Inferior parietal cortex (tissue), 1 donor: ENCODE data around the gene NIN.
"Not testable (repeated sequence)": the region's sequence is repeated elsewhere in the genome, so short reads cannot be mapped to it uniquely, and the experiment has no call there.

Experiments used
- DNase-seq: peaks from one replicate; pipeline ENCODE4 v3.0.0-alpha.2; 2016; ENCODE audit errors: extremely low spot score

NIN gene

GRCh38 chr14:50816395-50817047 is 14.4 kb downstream of the NIN start:
- DNase-seq = no peak

DNA sequence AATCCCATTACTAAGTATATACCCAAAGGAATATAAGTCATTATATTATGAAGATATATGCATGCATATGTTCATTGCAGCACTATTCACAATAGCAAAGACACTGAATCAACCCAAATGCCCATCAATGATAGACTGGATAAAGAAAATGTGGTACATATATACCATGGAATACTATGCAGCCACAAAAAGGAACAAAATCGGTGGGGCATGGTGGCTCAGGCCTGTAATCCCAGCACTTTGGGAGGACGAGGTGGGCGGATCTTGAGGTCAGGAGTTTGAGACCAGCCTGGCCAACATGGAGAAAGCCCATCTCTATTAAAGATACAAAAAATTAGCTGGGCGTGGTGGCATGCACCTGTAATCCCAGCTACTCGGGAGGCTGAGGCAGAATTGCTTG is 15.4 kb downstream of the NIN start:
- not testable (repeated sequence) for DNase-seq

DNA sequence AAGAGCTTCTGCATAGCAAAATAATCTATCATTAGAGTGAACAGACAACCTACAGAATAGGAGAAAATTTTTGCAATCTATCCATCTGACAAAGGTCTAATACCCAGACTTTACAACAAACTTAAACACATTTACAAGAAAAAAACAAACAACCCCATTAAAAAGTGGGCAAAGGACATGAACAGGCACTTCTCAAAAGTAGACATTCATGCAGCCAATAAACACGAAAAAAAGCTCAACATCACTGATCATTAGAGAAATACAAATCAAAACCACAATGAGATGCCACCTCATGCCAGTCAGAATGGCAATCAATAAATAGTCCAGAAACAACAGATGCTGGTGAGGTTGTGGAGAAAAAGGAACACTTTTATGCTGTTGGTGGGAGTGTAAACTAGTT is 15.9 kb downstream of the NIN start:
- DNase-seq = not testable (repeated sequence)

GRCh38 chr14:50814161-50814560 is 16.8 kb downstream of the NIN start:
- DNase-seq = no peak

- no peak for DNase-seq
Measured at GRCh38 chr14:50813544-50813863, 17.5 kb downstream of the NIN start.

DNA sequence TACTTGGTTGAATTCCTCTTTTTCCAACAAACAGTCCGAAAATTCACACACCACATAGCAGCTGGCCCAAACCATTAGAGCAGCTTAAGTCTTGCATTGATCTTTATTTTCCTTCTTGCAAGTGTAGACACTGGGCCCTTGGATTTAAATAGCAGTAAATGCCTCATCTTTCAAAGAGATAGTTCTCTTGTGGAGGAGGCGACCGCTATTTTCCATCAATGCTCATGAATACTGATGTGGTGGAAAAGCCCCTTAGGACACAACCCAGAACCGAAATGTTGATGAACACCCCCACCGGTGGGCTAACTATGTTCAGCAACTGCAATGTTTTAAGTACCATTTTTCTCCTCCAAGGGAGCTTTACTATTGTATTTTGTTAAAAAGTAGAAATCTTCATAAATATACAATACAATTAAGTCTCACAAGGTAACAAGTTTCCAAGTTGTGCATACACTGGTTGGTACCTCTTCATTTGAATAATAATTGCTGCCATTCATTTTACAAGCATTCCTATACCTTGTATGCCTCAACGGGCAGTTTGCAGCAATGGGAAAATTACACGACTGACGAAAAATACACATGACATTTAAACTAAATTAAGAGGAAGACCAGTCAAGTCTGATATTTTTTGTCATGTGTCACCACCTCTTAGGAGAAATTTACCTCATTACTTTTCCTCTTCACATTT is 18.0 kb downstream of the NIN start:
- no peak for DNase-seq

- DNase-seq = no peak
Measured at GRCh38 chr14:50812180-50812579, 18.8 kb downstream of the NIN start.

DNA sequence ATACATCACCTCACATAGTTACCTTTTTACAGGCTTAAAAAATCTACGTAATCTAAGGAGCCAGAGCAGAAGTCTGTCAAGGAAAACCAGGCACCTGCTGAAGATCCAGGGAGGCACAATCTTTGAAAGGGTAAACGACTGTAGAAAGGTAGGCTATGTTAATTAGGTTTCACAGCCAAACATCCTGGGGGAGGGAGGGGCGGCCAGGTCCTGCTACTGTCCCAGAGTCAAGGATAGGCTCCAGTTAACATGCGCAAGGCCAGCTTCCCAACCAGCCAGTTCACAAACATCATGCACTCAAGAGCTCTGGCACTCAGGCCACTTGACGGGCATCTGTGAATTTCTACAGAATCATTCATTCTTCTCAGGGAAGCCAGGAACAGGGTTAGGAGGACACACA is 22.9 kb downstream of the NIN start:
- no peak for DNase-seq

GRCh38 chr14:50806241-50806933 is 24.6 kb downstream of the NIN start:
- DNase-seq = no peak

- no peak for DNase-seq
Measured at GRCh38 chr14:50805396-50805795, 25.6 kb downstream of the NIN start.

- no peak for DNase-seq
Measured at GRCh38 chr14:50804181-50804721, 26.7 kb downstream of the NIN start.

DNA sequence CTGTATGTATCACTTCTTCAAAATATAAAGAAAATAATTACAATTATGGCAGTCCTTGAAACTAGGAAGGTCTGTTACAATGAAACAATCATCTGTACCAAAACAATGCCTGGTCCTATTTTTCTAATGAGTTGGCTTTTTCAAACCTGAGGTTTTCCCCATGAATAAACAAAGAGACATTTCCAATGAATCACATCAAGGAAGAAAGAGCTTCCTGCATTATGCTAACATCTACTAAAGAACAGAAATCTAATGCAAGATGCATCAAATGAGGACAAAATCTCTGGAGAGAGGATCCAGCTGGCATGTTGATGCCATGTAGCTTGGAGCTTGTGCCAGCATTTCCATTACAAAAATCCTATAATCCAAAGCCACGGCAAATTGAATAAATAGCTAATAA is 29.3 kb downstream of the NIN start:
- no peak for DNase-seq

DNA sequence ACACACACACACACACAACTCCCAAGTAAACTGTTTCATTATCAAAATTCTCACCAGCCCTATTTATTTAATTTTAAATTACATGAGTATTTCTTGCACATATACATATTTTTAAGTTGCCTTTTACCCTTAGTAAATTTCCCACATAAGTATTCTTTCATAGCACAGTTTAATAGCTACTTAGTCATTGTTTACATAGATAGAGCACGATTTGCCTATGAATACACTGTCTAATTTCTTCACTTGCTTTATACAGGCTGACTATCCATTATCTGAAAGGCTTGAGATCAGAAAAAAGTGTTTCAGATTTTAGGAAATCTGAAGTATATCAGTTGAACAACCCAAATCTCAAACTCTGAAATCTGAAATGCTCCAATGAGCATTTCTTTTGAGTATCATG is 30.9 kb downstream of the NIN start:
- no peak for DNase-seq

DNA sequence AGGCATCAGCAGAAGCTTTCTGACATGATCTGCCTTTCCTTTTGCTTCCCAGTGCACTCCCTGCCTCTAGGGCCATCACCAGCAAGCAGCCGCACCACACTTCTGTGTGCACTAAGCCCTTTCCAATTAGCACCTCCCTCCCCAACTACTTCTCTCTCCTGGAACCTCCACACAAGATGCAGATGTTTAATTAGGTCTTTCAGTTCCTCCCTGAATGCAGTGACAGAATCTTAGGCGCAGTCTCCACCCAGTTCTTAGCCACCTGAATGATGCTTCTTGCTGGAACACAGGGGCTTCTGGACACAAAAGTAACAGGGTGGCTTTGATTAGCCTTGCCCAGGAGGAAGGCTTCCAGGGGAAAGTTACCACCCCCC is 32.9 kb downstream of the NIN start:
- DNase-seq = no peak

DNA sequence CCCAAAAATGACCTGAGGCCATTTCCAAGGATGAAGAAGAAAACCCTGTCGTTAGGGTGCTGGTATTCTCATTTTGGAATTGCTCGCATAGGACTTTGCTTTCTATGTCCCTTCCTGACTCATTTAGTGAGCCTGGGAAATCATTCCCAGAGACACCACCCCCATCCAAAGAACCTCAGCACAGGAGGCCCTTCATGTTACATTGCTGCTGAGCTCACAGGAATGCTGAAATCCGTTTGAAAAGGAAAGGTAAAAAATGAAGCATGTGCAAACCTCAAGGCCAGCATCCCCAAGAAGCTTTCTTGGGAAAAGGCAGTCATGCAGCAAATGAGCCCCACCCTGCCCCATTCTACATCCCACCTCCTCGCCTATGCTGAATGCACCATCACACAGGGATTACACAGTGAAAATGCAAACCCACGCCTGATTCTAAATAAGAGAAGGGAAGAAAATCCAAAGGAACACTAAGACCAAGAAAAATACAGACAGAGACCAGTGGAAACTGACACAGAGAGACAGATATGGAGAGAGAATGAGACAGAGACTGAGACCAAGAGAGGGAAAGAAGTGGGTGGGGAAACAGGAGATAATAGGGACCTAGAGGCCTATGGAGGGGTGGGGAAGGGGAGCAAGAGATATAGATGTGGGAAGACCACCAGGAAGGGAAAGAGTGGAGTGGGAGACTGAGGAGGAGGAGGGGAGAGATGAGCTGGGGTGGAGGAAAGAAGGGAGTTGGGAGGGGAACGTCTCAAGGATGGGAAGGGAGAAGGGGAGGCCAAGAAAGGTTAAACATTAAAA is 33.5 kb downstream of the NIN start:
- no peak for DNase-seq

DNA sequence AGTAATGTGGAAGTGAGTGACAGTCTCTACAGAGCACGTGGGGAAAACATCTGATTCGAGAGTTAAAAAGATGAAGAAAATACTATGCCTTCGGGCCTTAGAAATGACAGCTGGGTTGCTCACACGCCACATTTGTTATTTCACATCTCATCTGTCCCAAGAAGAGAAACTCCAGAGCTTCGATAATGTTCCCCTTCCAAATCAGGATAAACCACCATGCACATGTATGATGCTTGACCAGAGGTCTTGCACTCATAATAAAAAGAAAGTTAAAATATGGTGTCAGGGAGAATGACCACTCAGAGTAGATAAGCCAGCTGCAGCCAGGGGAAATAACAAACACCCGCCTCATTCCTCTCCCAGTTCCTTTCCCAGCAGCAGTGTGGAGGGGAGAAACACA is 34.6 kb downstream of the NIN start:
- no peak for DNase-seq

DNA sequence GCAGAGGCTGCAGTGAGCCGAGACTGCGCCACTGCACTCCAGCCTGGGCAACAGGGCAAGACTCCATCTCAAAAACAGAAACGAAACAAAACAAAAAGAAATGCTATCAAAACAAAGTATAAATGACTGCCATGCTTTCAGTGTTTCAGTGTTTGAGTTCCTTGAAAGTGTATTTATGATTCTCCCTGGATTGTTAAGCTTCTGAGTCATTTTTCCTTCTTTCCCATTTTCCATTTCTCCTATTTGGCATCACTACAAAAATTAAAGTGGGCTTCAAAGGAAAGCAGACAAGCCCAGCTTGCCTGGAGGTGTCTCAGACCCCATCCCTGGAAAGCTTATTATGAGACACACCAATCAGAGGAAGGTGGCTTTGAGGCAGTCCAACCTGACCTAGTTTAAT is 35.1 kb downstream of the NIN start:
- no peak for DNase-seq

- DNase-seq = no peak
Measured at GRCh38 chr14:50795142-50795541, 35.8 kb downstream of the NIN start.

DNA sequence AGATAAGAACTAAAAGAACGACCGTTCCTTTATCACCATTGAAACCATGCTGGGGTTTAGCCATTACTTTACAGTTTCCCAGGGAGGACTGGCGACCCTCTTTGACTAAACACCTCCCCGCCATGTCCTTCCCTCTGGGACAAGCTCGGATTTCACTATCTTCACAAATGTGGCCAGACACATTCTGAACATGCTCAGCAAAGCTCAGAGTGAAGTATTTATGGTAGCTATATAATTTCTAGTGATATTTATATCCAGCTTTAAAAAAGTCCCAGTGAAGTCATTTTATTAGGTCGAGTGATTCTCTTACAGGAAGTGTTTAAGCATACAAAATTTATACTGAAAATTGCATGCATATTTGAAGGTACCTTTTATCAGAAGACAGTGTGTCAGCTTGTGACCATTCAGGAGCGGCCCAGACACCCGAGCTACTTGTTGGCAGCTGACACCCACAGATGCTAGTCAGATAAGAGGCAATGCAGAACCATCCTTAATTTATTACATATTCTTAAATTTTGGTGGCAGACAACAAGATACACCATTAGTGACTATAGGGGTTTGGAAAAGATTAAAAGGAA is 36.8 kb downstream of the NIN start:
- no peak for DNase-seq

GRCh38 chr14:50792634-50793068 is 38.3 kb downstream of the NIN start:
- no peak for DNase-seq

DNA sequence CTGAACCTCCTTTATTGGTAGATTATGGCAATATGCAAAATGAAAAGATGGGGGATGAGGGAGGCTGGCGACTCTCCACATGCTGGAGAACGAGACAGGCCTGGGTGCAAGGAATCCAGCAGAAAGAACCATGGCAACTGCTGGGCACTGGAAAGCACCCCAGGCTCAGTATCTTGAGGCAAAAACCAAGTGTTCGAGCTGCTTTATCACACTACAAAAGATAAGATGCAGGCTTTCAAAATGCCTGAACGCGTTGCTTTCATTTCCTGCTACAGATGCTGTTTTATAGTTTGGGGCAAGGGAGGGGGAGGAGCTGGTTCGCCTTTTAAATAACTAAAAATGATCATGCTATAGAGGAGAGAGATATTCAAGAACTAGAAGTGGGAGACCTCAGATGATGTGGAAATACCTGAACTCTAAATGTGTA is 38.9 kb downstream of the NIN start:
- DNase-seq = no peak

- no peak for DNase-seq
Measured at GRCh38 chr14:50791201-50791600, 39.8 kb downstream of the NIN start.
